Endothelial cell of umbilical vein (primary cell): ENCODE data around the gene RAP1GAP2. TPM values are rescaled to one million over a fixed set of nuclear protein-coding genes. Genes with fewer than 3 reads are reported as not detected.

Source experiments
- BruUV-seq: library from RNA; stranded (reverse); fragments of 400-500 nt; replicated peaks from 2 replicates; lab custom pipeline; 2021; lab: Mats Ljungman, UMichigan
- CTCF ChIA-PET: fragments of 300-600, 350-600 bp; sonication (Branson Sonifier 250); formaldehyde crosslinking; loops from one replicate; lab custom pipeline; 2021; ENCODE audit warnings: antibody characterized with exemption, inconsistent platforms; lab: Charles Lee
- POLR2A ChIA-PET: fragments of 300-600, 350-600 bp; sonication (Branson Sonifier 250); formaldehyde crosslinking; loops from one replicate; lab custom pipeline; 2021; ENCODE audit warnings: antibody characterized with exemption, inconsistent platforms; lab: Charles Lee
- DNase-seq: peaks from one replicate; pipeline ENCODE4 v3.0.0-alpha.2; 2011; ENCODE audit warnings: low read depth, low spot score
- FAIRE-seq: peaks from 2 replicates; lab custom pipeline; 2011; peaks lifted over from hg19 to GRCh38; lab: Jason Lieb, UNC
- H2AFZ ChIP-seq: 2 replicates; pipeline ENCODE4 v1.6.0; 2012; ENCODE audit warnings: low read depth, low read length, control low read depth, inconsistent platforms
- H3K27ac ChIP-seq: 2 replicates; pipeline ENCODE4 v1.5.1; 2011; ENCODE audit warnings: low read depth, mild to moderate bottlenecking, control low read depth, low read length, moderate library complexity; ENCODE audit not compliant: insufficient read depth
- H3K27me3 ChIP-seq, 2 experiments: 2 replicates each; pipeline versions ENCODE4 v1.6.0 to v1.6.1; 2011; ENCODE audit warnings: low read length in 2 of 2, mixed read lengths in 1 of 2; ENCODE audit not compliant: control insufficient read depth in 2 of 2, insufficient read depth in 2 of 2
- H3K36me3 ChIP-seq, 2 experiments: 2 replicates in 1 of 2; 3 replicates in 1 of 2; pipeline ENCODE4 v1.5.1; 2011; ENCODE audit warnings: low read length in 2 of 2, mild to moderate bottlenecking in 1 of 2, moderate library complexity in 1 of 2; ENCODE audit not compliant: control insufficient read depth in 2 of 2, insufficient read depth in 2 of 2; ENCODE audit errors: extremely low read depth in 1 of 2
- H3K4me1 ChIP-seq: 3 replicates; pipeline ENCODE4 v1.5.1; 2011; ENCODE audit warnings: mild to moderate bottlenecking, low read length; ENCODE audit not compliant: control insufficient read depth, insufficient read depth; ENCODE audit errors: extremely low read depth
- H3K4me2 ChIP-seq: 2 replicates; pipeline ENCODE4 v1.6.1; 2011; ENCODE audit warnings: low read length, control low read depth, mixed read lengths; ENCODE audit not compliant: insufficient read depth
- H3K4me3 ChIP-seq, 3 experiments: fragments of 200-600 bp in 1 of 3; sonication (generic), shearing (Covaris generic) in 1 of 3; replicated peaks in 1 of 3; 2 replicates each; pipeline ENCODE4 v1.5.1; 2011 to 2016; ENCODE audit warnings: control low read depth in 3 of 3, low read length in 3 of 3, mild to moderate bottlenecking in 2 of 3, inconsistent platforms in 1 of 3, low read depth in 1 of 3, moderate library complexity in 1 of 3; ENCODE audit not compliant: insufficient read depth in 1 of 3
- H3K79me2 ChIP-seq: 2 replicates; pipeline ENCODE4 v1.6.0; 2012; ENCODE audit warnings: low read length, inconsistent platforms; ENCODE audit not compliant: control insufficient read depth, insufficient read depth
- H3K9ac ChIP-seq: replicated peaks from 2 replicates; pipeline ENCODE3; 2011; ENCODE audit warnings: low read length, control low read depth; ENCODE audit not compliant: insufficient read depth; ENCODE audit errors: extremely low read depth
- H3K9me1 ChIP-seq: replicated peaks from 3 replicates; pipeline ENCODE4 v1.6.0; 2011; ENCODE audit warnings: mild to moderate bottlenecking, low read length; ENCODE audit not compliant: control insufficient read depth, insufficient read depth; ENCODE audit errors: extremely low read depth
- H3K9me3 ChIP-seq: replicated peaks from 2 replicates; pipeline ENCODE4 v1.5.1; 2012; ENCODE audit warnings: low read length, inconsistent platforms; ENCODE audit not compliant: control insufficient read depth, insufficient read depth
- H4K20me1 ChIP-seq: replicated peaks from 2 replicates; pipeline ENCODE3; 2011; ENCODE audit warnings: mild to moderate bottlenecking, low read length; ENCODE audit not compliant: control insufficient read depth, insufficient read depth; ENCODE audit errors: extremely low read depth
- EZH2 ChIP-seq: IDR thresholded peaks from 2 replicates; pipeline ENCODE4 v1.6.1; 2012; ENCODE audit warnings: borderline replicate concordance, low read depth, mild to moderate bottlenecking, moderate library complexity, low read length, inconsistent platforms; ENCODE audit not compliant: severe bottlenecking
- FOS ChIP-seq: IDR thresholded peaks from 2 replicates; pipeline ENCODE4 v1.6.1; 2011; ENCODE audit warnings: mild to moderate bottlenecking, low read length, moderate library complexity, borderline replicate concordance; ENCODE audit not compliant: insufficient read depth
- GATA2 ChIP-seq: IDR thresholded peaks from 2 replicates; pipeline ENCODE4 v1.7.0; 2011; ENCODE audit warnings: low read depth, mild to moderate bottlenecking, moderate library complexity, mixed read lengths, low read length; ENCODE audit not compliant: insufficient read length, insufficient read depth
- JUN ChIP-seq: IDR thresholded peaks from 2 replicates; pipeline ENCODE4 v1.6.1; 2011; ENCODE audit warnings: borderline replicate concordance, low read depth; ENCODE audit not compliant: insufficient read length, insufficient read depth
- MYC ChIP-seq: IDR thresholded peaks from one replicate; pipeline ENCODE4 v1.6.1; 2011; ENCODE audit warnings: mild to moderate bottlenecking, low read depth, low read length
- POLR2A ChIP-seq: IDR thresholded peaks from 2 replicates; pipeline ENCODE4 v1.6.1; 2012; ENCODE audit warnings: low read depth, mild to moderate bottlenecking, control low read depth, low read length
- POLR2AphosphoS5 ChIP-seq: IDR thresholded peaks from 2 replicates; pipeline ENCODE4 v1.6.1; 2012; ENCODE audit warnings: low read depth, mild to moderate bottlenecking, control low read depth, low read length, moderate library complexity; ENCODE audit not compliant: insufficient read depth
- dilution Hi-C: fragments of 300-500 bp; cut with MboI; formaldehyde crosslinking; loops from one replicate; pipeline ENCODE4 v1.15.0; 2019; ENCODE audit warnings: low sequenced_read_pairs; ENCODE audit not compliant: extremely low pct_ligation_motif_present
- intact Hi-C: fragments of 100-400 bp; cut with micrococcal nuclease; formaldehyde crosslinking; loops from one replicate; pipeline ENCODE4 v1.10.0; 2022
- polyA plus RNA-seq, 4 experiments: library from polyadenylated mRNA; depleted of rRNA in 3 of 4; stranded (reverse) in 3 of 4; unstranded in 1 of 4; fragments of >200 nt; gene quantifications; 2 replicates each; pipeline versions ENCODE4 v1.2.1 to v1.2.3, GENCODE V29; 2011 to 2012; ENCODE audit warnings: missing spikeins in 1 of 4
- total RNA-seq: library from RNA; stranded (reverse); gene quantifications from 2 replicates; pipeline ENCODE4 v1.2.3, GENCODE V29; 2021
- TF ChIP-seq, protein P1 (sequence below), 2 donors: IDR thresholded peaks; 1 replicate in 1 of 2; 2 replicates in 1 of 2; pipeline ENCODE4 v1.5.1; 2011; ENCODE audit warnings: low read length in 2 of 2, mild to moderate bottlenecking in 2 of 2, moderate library complexity in 2 of 2, control low read depth in 1 of 2, inconsistent platforms in 1 of 2, low read depth in 1 of 2; ENCODE audit not compliant: insufficient read depth in 1 of 2; ENCODE audit errors: extremely low read depth in 1 of 2
- TF ChIP-seq, protein P2 (sequence below): IDR thresholded peaks from 2 replicates; pipeline ENCODE4 v1.6.1; 2011; ENCODE audit not compliant: insufficient read depth, insufficient read length

The RAP1GAP2 gene
- total and polyA plus RNA-seq, 2 donors (not counting 3 experiments of a cell fraction or from before 2014, with no cell fraction given), result 1.4 to 3.6 TPM

DNA sequence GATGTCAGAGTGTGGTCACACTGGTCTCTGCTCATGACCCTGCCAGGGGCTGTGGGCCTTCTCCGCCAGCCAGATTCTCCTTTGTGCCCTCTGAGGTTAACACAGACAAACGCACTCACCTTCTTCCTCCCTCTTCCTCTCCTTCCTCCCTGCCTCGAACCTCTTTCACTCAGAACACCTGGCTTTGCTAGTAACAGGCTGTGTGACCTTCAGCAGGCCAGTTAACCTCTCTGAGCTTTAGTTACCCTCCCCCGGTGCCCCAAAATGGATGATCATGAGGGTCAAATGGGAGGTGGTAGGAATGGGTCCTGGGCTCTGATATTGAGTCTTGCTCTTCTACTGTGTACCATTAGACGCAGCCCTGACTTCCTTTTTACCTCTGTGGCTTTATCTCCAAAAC lies 140.1 kb downstream of the RAP1GAP2 start:
- TF ChIP-seq GATA2, result no peak
- TF ChIP-seq, protein P1, sequence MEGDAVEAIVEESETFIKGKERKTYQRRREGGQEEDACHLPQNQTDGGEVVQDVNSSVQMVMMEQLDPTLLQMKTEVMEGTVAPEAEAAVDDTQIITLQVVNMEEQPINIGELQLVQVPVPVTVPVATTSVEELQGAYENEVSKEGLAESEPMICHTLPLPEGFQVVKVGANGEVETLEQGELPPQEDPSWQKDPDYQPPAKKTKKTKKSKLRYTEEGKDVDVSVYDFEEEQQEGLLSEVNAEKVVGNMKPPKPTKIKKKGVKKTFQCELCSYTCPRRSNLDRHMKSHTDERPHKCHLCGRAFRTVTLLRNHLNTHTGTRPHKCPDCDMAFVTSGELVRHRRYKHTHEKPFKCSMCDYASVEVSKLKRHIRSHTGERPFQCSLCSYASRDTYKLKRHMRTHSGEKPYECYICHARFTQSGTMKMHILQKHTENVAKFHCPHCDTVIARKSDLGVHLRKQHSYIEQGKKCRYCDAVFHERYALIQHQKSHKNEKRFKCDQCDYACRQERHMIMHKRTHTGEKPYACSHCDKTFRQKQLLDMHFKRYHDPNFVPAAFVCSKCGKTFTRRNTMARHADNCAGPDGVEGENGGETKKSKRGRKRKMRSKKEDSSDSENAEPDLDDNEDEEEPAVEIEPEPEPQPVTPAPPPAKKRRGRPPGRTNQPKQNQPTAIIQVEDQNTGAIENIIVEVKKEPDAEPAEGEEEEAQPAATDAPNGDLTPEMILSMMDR (IDR thresholded peaks at IDR 0.05; ENCODE audit: extremely low read depth in 1 of 2, insufficient read depth in 1 of 2, low read depth in 1 of 2, low read length in 2 of 2), result no peak
- no peak for TF ChIP-seq MYC
- TF ChIP-seq, protein P2, sequence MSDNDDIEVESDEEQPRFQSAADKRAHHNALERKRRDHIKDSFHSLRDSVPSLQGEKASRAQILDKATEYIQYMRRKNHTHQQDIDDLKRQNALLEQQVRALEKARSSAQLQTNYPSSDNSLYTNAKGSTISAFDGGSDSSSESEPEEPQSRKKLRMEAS, result no peak
- no peak for TF ChIP-seq POLR2A
- TF ChIP-seq JUN, result no peak
- TF ChIP-seq FOS, result no peak
- no peak for TF ChIP-seq POLR2AphosphoS5
- no peak for TF ChIP-seq EZH2
- ChIA-PET POLR2A (no interaction called here), CTCF (interaction anchor here (1.8 to 3.2 kb wide), 3 partner anchors 24 to 77 kb away, joined by 5 to 55 read pairs (median 8); no protein-coding TSS in a partner anchor)
- Histone ChIP-seq H3K9ac (no peak overlapping the region), H3K9me3 (no peaks in the 10 kb centered on the region), H3K4me3 (no peak overlapping the region), H3K4me1 (no peaks in the 10 kb centered on the region), H4K20me1 (no peaks in the 10 kb centered on the region), H3K79me2 (no peaks in the 10 kb centered on the region), H3K27me3 (peaks cover 0 to 4% of the 10 kb centered on the region in 2 experiments), H3K27ac (no peak overlapping the region), H3K4me2 (no peak overlapping the region), H2AFZ (no peak overlapping the region), H3K9me1 (no peaks in the 10 kb centered on the region), H3K36me3 (no peaks in the 10 kb centered on the region)
- DNase-seq (no peak), FAIRE-seq (no peak)
- dilution Hi-C loops, result no loop called here
- intact Hi-C loops, result no loop called here
- BruUV-seq, result no TSS peak
